ENCODE results near the gene GARRE1.

DNA sequence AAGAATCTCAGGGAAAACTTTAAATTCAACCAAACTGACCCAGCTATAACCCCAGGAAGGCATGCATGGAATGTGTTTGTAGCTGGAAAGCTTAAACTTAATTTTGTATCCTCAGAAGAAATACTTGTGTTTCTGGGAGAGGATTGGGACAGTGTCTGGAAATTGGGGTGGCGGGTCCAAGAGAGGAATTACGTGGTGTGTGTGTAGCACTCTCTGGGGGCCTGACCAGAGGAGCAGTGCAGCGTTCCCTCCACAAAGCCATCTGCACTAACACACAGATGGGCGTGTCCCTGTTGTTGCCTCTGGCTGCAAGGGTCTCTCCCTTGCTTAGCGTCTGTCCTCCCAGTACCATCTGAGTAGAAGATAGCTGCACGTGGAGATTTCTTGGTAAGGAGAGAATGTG lies 6.4 kb downstream of the GARRE1 start:
- TF ChIP-seq CTCF (IDR thresholded peaks at IDR 0.05; ENCODE audit: extremely low read depth in 1 of 2, insufficient read depth in 1 of 2, low read depth in 1 of 2, low read length in 2 of 2) (no peak), POLR2AphosphoS5 (IDR thresholded peaks at IDR 0.05; ENCODE audit: insufficient read depth, low read depth, low read length) (no peak), POLR2A (IDR thresholded peaks at IDR 0.05; ENCODE audit: low read depth, low read length) (no peak), FOS (IDR thresholded peaks at IDR 0.05; ENCODE audit: borderline replicate concordance, insufficient read depth, low read length) (no peak), MAX (IDR thresholded peaks at IDR 0.05; ENCODE audit: insufficient read depth, insufficient read length) (no peak), JUN (IDR thresholded peaks at IDR 0.05; ENCODE audit: borderline replicate concordance, insufficient read depth, insufficient read length, low read depth) (no peak), MYC (IDR thresholded peaks at IDR 0.05; ENCODE audit: low read depth, low read length) (no peak), GATA2 (IDR thresholded peaks at IDR 0.05; ENCODE audit: insufficient read depth, insufficient read length, low read depth, low read length) (no peak), EZH2 (IDR thresholded peaks at IDR 0.05; ENCODE audit: borderline replicate concordance, low read depth, low read length, severe bottlenecking) (no peak)
